ENCODE results near the gene LCE1B.

GRCh38 chr1:152836870-152837269 lies 25.1 kb downstream of the LCE1B start:
- no peak for TF ChIP-seq POLR2A (IDR thresholded peaks at IDR 0.05; ENCODE audit: low read length)
- TF ChIP-seq GATA1 (IDR thresholded peaks at IDR 0.05; ENCODE audit: low read depth, low read length), result no peak
